ENCODE data around the gene TCF7. TPM values are rescaled to one million over a fixed set of nuclear protein-coding genes. Genes with fewer than 3 reads are reported as not detected.

Gene TCF7
- total RNA-seq, 1 experiment from 2014 or later: 18.2 TPM

DNA sequence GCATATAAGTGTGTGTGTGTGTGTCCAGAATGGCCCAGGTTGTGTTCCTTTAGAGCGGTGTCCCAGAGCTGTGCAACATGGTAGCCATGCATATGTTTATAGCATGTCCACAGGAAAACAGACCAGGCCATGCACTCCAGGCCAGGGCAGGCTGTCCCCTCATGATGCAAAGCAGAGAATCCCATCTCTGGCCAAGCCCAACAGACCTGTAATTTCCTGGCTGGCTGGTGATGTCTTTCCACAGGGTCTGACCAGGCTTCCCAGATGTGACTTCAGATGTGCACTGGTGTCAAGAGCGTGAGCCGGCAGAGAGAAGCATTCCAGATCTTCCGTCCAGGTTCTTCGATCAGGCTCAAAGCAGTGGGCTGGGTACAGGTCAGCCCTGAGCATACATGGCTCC lies 21.1 kb upstream of the TCF7 start:
- H4K91ac ChIP-seq (ENCODE audit: insufficient read length, low read depth, low read length): no peak overlapping the region
- H2BK20ac ChIP-seq (ENCODE audit: low read depth, low read length, poor library complexity, severe bottlenecking): no peak overlapping the region
- H4K5ac ChIP-seq (ENCODE audit: insufficient read length, low read depth, low read length): no peak overlapping the region
- no peak overlapping the region for H3K23ac ChIP-seq (ENCODE audit: insufficient read length, low read depth, low read length)
- Mint-ChIP-seq H3K4me1 (peaks cover 31 to 33% of the 10 kb centered on the region in 2 experiments), H3K27ac (no peak overlapping the region; a peak in 1 of 7 replicates), H3K27me3 (ENCODE audit: low read depth) (peaks cover 43% of the 10 kb centered on the region), H3K36me3 (ENCODE audit: insufficient read depth in 1 of 3, low read depth in 3 of 3) (no peaks in the 10 kb centered on the region), H3K9me3 (no peaks in the 10 kb centered on the region), H3K4me3 (no peak overlapping the region)
- H3K9me3 ChIP-seq (ENCODE audit: control insufficient read depth, low read depth, low read length): no peaks in the 10 kb centered on the region
- TF ChIP-seq, protein P1, sequence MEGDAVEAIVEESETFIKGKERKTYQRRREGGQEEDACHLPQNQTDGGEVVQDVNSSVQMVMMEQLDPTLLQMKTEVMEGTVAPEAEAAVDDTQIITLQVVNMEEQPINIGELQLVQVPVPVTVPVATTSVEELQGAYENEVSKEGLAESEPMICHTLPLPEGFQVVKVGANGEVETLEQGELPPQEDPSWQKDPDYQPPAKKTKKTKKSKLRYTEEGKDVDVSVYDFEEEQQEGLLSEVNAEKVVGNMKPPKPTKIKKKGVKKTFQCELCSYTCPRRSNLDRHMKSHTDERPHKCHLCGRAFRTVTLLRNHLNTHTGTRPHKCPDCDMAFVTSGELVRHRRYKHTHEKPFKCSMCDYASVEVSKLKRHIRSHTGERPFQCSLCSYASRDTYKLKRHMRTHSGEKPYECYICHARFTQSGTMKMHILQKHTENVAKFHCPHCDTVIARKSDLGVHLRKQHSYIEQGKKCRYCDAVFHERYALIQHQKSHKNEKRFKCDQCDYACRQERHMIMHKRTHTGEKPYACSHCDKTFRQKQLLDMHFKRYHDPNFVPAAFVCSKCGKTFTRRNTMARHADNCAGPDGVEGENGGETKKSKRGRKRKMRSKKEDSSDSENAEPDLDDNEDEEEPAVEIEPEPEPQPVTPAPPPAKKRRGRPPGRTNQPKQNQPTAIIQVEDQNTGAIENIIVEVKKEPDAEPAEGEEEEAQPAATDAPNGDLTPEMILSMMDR (conservative IDR thresholded peaks at IDR 0.05): no peak
- H3K18ac ChIP-seq (ENCODE audit: insufficient read length, low read depth, low read length): no peak overlapping the region
- H3K27me3 ChIP-seq (ENCODE audit: insufficient read depth, low read length): no peaks in the 10 kb centered on the region
- no peak overlapping the region for H3T11ph ChIP-seq (ENCODE audit: low read length)
- H3K23me2 ChIP-seq (ENCODE audit: insufficient read length, low read depth, low read length, poor library complexity, severe bottlenecking): no peaks in the 10 kb centered on the region
- no peak overlapping the region for H3K4me2 ChIP-seq (ENCODE audit: insufficient read depth, insufficient read length, low read length)
- H2AK5ac ChIP-seq (ENCODE audit: insufficient read length, low read length): no peak overlapping the region
- no peaks in the 10 kb centered on the region for H3K4me1 ChIP-seq (ENCODE audit: insufficient read depth, low read length)
- H3K79me2 ChIP-seq (ENCODE audit: insufficient read depth, low read length): no peaks in the 10 kb centered on the region
- no peak overlapping the region for H2BK5ac ChIP-seq (ENCODE audit: insufficient read length, low read length)
- no peak overlapping the region for H3K4ac ChIP-seq (ENCODE audit: low read depth, low read length)
- no peak overlapping the region for H3K27ac ChIP-seq (ENCODE audit: insufficient read length, low read depth, low read length)
- no peak overlapping the region for H2BK12ac ChIP-seq (ENCODE audit: insufficient read length, low read depth, low read length)
- WGBS (ENCODE audit: extremely low coverage, insufficient read length, low lambda C conversion rate): no CpG with 5 or more reads among the region's 5 CpGs
- DNase-seq: no peak
- H3K79me1 ChIP-seq (ENCODE audit: insufficient read depth, low read depth, low read length, poor library complexity, severe bottlenecking): no peaks in the 10 kb centered on the region
- no peak overlapping the region for H3K9ac ChIP-seq (ENCODE audit: extremely low read depth, insufficient read length, low read length)
- no peak overlapping the region for H2AFZ ChIP-seq (ENCODE audit: low read length)
- no peak overlapping the region for H2BK120ac ChIP-seq (ENCODE audit: low read depth, low read length, poor library complexity, severe bottlenecking)
- no peak overlapping the region for H4K8ac ChIP-seq (replicated peaks; ENCODE audit: insufficient read length, low read depth, low read length)
- H4K20me1 ChIP-seq (ENCODE audit: control insufficient read depth, insufficient read depth, insufficient read length): peaks cover 3% of the 10 kb centered on the region
- no peak overlapping the region for H2BK15ac ChIP-seq (ENCODE audit: low read depth, low read length)
- H3K56ac ChIP-seq (ENCODE audit: insufficient read length, low read depth, low read length): no peak overlapping the region
- no peak overlapping the region; the same call in 1 of the 2 replicates for H3K14ac ChIP-seq (ENCODE audit: insufficient read depth, low read length)

Measured in H9 (cell line).